ENCODE data around the gene GHR. TPM values are rescaled to one million over a fixed set of nuclear protein-coding genes. Genes with fewer than 3 reads are reported as not detected.

Gene GHR
- total RNA-seq, 3 donors from 2014 or later (not counting 1 experiment from before 2014, with no cell fraction given) = not detected

DNA sequence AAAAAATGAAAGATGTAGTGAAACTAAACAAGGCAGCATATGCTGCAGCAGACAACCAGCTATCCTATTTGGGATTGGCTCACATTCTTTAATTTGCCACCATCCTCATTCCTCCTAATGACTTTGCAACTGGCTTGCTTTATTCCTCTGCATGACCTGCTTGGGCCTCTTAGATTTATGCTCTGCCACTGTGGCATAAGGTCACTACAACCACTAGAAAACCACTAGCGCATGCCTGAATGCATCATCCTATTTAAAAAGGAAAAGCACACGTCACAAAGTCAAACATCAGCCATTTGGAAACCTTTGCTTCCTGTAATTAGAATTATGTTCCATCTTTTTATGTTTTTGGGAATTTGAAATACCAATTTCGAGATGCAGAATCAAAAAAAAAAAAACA is 292.5 kb downstream of the GHR start:
- no peaks in the 10 kb centered on the region for H3K27me3 ChIP-seq (ENCODE audit: control insufficient read depth, insufficient read depth, low read length)
- H3K4me3 Mint-ChIP-seq = no peak overlapping the region
- intact Hi-C loops (cut with micrococcal nuclease) = no loop called here
- WGBS (ENCODE audit: insufficient coverage) = 38% methylated on average over 1 of the region's 3 CpGs
- no peak for ATAC-seq
- no peaks in the 10 kb centered on the region for H3K36me3 ChIP-seq (ENCODE audit: control insufficient read depth, insufficient read depth, low read length)
- H3K27ac ChIP-seq (ENCODE audit: low read length) = no peak overlapping the region
- peaks cover 20 to 21% of the 10 kb centered on the region in 2 donors for H3K4me1 Mint-ChIP-seq
- H3K27ac Mint-ChIP-seq = no peak overlapping the region
- no peaks in the 10 kb centered on the region for H3K36me3 Mint-ChIP-seq
- no peak for DNase-seq
- no peaks in the 10 kb centered on the region for H3K9me3 ChIP-seq (ENCODE audit: control insufficient read depth, insufficient read depth, low read length)
- H3K27me3 Mint-ChIP-seq (ENCODE audit: low read depth in 2 of 2) = peaks cover 0 to 21% of the 10 kb centered on the region in 2 donors
- H3K4me3 ChIP-seq (ENCODE audit: low read length) = no peak overlapping the region
- no peaks in the 10 kb centered on the region for H3K9me3 Mint-ChIP-seq
- TF ChIP-seq, protein P1, sequence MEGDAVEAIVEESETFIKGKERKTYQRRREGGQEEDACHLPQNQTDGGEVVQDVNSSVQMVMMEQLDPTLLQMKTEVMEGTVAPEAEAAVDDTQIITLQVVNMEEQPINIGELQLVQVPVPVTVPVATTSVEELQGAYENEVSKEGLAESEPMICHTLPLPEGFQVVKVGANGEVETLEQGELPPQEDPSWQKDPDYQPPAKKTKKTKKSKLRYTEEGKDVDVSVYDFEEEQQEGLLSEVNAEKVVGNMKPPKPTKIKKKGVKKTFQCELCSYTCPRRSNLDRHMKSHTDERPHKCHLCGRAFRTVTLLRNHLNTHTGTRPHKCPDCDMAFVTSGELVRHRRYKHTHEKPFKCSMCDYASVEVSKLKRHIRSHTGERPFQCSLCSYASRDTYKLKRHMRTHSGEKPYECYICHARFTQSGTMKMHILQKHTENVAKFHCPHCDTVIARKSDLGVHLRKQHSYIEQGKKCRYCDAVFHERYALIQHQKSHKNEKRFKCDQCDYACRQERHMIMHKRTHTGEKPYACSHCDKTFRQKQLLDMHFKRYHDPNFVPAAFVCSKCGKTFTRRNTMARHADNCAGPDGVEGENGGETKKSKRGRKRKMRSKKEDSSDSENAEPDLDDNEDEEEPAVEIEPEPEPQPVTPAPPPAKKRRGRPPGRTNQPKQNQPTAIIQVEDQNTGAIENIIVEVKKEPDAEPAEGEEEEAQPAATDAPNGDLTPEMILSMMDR (IDR thresholded peaks at IDR 0.05) = no peak
- peaks cover 12% of the 10 kb centered on the region for H3K4me1 ChIP-seq (ENCODE audit: control insufficient read depth, insufficient read depth, low read length)

DNA sequence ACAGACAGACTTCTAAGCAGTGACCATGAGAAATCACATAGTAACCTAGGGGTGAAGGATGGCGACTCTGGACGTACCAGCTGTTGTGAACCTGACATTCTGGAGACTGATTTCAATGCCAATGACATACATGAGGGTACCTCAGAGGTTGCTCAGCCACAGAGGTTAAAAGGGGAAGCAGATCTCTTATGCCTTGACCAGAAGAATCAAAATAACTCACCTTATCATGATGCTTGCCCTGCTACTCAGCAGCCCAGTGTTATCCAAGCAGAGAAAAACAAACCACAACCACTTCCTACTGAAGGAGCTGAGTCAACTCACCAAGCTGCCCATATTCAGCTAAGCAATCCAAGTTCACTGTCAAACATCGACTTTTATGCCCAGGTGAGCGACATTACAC is 295.4 kb downstream of the GHR start:
- Histone ChIP-seq H3K4me3 (ENCODE audit: low read length) (no peak overlapping the region), H3K4me1 (ENCODE audit: control insufficient read depth, insufficient read depth, low read length) (peaks cover 14% of the 10 kb centered on the region), H3K27ac (ENCODE audit: low read length) (no peak overlapping the region), H3K27me3 (ENCODE audit: control insufficient read depth, insufficient read depth, low read length) (no peaks in the 10 kb centered on the region), H3K9me3 (ENCODE audit: control insufficient read depth, insufficient read depth, low read length) (no peaks in the 10 kb centered on the region), H3K36me3 (ENCODE audit: control insufficient read depth, insufficient read depth, low read length) (no peaks in the 10 kb centered on the region)
- TF ChIP-seq, protein P1 (IDR thresholded peaks at IDR 0.05) = no peak
- 9% methylated on average over 4 of the region's 4 CpGs for WGBS (ENCODE audit: insufficient coverage)
- peak overlapping the region; percentile 71 for H3K4me3 Mint-ChIP-seq
- intact Hi-C loops (cut with micrococcal nuclease) = no loop called here
- no peaks in the 10 kb centered on the region for H3K36me3 Mint-ChIP-seq
- DNase-seq (peak in 1 of 2 donors; percentile 39), ATAC-seq (peak; percentile 77 to 84 (median 83))
- peak overlapping the region in 1 of 2 donors; percentile 38 for H3K27ac Mint-ChIP-seq
- H3K9me3 Mint-ChIP-seq = no peaks in the 10 kb centered on the region
- H3K27me3 Mint-ChIP-seq (ENCODE audit: low read depth in 2 of 2) = peaks cover 0 to under 1% of the 10 kb centered on the region in 2 donors
- H3K4me1 Mint-ChIP-seq = peaks cover 26 to 31% of the 10 kb centered on the region in 2 donors

DNA sequence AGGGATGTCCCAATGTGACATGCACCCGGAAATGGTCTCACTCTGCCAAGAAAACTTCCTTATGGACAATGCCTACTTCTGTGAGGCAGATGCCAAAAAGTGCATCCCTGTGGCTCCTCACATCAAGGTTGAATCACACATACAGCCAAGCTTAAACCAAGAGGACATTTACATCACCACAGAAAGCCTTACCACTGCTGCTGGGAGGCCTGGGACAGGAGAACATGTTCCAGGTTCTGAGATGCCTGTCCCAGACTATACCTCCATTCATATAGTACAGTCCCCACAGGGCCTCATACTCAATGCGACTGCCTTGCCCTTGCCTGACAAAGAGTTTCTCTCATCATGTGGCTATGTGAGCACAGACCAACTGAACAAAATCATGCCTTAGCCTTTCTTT is 295.8 kb downstream of the GHR start:
- peak in 1 of 2 donors; percentile 3 for DNase-seq

More for the DNA sequence above, 295.8 kb downstream of the GHR start:
- H3K4me3 Mint-ChIP-seq = peak overlapping the region; percentile 71
- H3K36me3 Mint-ChIP-seq = no peaks in the 10 kb centered on the region
- peak in 2 of 3 donors; percentile 3 to 22 for ATAC-seq
- 62% methylated on average over 2 of the region's 2 CpGs for WGBS (ENCODE audit: insufficient coverage)
- H3K9me3 ChIP-seq (ENCODE audit: control insufficient read depth, insufficient read depth, low read length) = no peaks in the 10 kb centered on the region
- peak overlapping the region in 1 of 2 donors; percentile 38 for H3K27ac Mint-ChIP-seq
- no peaks in the 10 kb centered on the region for H3K9me3 Mint-ChIP-seq
- peaks cover 14% of the 10 kb centered on the region for H3K4me1 ChIP-seq (ENCODE audit: control insufficient read depth, insufficient read depth, low read length)
- no peak overlapping the region for H3K27ac ChIP-seq (ENCODE audit: low read length)
- no peaks in the 10 kb centered on the region for H3K27me3 Mint-ChIP-seq (ENCODE audit: low read depth in 2 of 2)
- H3K4me3 ChIP-seq (ENCODE audit: low read length) = no peak overlapping the region
- H3K36me3 ChIP-seq (ENCODE audit: control insufficient read depth, insufficient read depth, low read length) = no peaks in the 10 kb centered on the region
- H3K27me3 ChIP-seq (ENCODE audit: control insufficient read depth, insufficient read depth, low read length) = no peaks in the 10 kb centered on the region
- TF ChIP-seq, protein P1 (IDR thresholded peaks at IDR 0.05) = no peak
- intact Hi-C loops (cut with micrococcal nuclease) = no loop called here
- peaks cover 26 to 31% of the 10 kb centered on the region in 2 donors for H3K4me1 Mint-ChIP-seq
